GM19395 (cell line): ENCODE results near the gene EPG5.
"Not testable (repeated sequence)": the region's sequence is repeated elsewhere in the genome, so short reads cannot be mapped to it uniquely, and the experiment has no call there.

Source experiments
- ATAC-seq: cut with Tn5 transposase; IDR thresholded peaks from one replicate; pipeline ENCODE4 v1.9.1; 2021; ENCODE audit warnings: mild to moderate bottlenecking, moderate library complexity; ENCODE audit not compliant: unreplicated experiment

The EPG5 gene

DNA sequence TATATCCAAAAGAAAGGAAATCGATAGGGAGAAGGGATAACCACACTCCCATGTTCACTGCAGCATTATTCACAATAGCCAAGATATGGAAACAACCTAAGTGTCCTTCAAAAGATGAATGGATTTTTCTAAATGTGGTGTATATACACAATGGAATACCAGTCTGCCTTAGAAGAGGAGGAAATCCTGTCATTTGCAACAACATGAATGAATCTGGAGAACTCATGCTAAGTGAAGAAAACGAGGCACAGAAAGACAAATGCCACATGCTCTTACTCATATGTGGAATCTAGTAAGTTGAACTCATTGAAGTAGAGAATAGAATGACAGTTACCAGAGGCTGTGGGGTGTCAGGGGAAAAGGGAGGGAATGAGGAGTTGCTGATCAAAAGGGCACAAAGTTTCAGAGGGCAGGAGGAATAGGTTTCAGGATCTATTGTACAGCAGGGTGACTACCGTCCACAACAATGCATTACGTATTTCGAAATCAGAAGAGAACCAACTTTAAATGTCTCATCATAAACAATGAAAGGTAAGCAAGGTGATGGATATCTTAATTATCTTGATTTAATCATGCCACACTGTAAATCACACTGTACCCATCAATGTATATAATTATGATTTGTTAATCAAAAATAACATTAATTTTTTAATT is 95.6 kb downstream of the EPG5 start:
- no peak for ATAC-seq

GRCh38 chr18:45870419-45870818 is 96.7 kb downstream of the EPG5 start:
- ATAC-seq, result no peak

- no peak for ATAC-seq
Measured at GRCh38 chr18:45865466-45865865, 101.7 kb downstream of the EPG5 start.

DNA sequence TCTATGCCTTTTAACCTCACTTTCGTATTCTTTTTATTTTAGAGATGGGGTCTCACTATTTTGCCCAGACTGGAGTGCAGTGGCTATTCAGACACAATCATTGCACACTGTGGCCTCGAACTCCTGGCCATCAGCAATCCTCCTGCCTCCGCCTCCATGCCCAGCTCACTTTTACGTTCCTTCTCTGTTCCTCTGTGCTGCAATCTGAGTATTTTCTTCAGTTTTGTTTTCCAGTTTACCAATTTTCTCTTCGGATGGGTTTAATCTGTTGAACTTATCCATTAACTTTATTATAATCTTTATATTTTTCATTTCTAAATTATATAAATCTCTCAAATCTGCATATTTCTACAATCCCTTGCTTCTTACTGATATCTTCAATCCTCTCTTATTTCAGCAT is 103.0 kb downstream of the EPG5 start:
- ATAC-seq, result no peak

GRCh38 chr18:45863469-45863868 is 103.7 kb downstream of the EPG5 start:
- no peak for ATAC-seq

DNA sequence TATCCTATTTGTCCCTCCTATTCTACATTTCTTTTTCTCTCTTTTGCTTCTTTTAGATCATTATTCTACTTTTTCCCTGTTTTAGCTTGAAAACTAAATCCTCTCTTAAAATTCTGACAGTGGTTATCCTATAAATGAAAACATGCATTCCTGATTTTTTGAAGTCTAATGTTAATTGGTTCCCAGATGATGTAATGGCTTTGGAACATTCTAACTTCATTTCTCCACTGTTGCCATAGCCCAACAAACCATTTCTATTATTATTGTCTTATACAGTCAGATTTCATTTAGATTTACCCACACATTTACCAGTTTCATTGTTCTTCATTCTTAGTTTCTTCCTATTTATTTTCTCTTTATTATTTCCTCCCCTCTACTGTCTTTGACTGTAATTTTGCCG is 105.2 kb downstream of the EPG5 start:
- ATAC-seq, result no peak

DNA sequence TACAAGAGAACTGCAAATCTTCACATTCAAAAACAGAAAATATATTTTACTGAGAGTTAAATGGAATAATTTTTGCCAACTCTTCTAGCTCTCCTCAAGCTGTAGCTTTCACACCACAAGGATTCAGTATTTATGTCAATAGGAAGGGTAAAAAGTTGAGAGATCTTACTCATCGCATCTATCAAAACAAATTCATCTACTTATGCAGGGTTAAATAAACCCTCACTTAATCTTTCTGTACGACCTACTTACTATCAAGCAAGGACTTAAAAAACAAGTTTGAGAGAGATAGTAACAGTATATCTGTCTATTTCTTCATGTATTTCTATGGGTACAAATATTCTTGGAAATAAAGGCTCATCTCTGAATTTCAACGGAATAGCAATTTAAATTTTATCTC is 106.2 kb downstream of the EPG5 start:
- no peak for ATAC-seq

GRCh38 chr18:45860492-45860891 is 106.6 kb downstream of the EPG5 start:
- no peak for ATAC-seq

DNA sequence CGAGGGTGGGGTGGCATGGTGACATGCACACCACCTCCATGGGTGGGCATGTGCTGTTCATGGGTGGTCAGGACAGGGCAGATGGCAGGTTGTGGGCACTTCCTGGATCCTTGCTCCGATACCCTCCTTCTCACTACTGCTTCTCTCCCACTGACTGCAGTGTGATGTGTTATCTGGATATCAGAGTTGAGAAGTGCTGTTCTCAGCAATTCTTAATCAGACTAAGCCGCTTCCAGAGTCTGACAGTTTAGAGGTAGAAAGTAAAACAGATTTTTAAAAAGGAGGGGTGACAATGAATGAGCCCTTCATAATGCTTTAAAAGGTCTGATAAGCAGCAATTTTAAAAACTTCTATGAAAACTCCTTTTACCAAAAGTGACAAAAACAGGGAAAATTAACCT is 107.8 kb downstream of the EPG5 start:
- ATAC-seq, result no peak

DNA sequence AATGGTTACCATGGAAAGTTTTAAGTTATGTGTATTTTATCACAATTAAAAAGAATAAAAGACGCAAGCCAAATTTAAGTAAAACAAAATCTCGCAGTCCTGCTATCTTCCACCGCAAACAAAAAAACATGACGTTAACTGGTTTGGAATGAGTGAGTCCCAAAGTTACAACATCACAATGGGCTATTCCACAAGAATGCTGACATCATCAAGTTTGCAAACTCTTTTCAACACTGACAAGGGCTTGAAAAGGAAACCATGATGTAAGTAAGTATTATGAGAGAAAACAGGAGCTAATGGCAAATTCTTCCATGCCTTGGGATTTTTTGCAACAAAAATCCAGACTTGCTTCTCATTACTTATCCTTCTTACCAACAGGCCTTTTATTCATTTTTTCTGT is 110.6 kb downstream of the EPG5 start:
- ATAC-seq, result no peak

GRCh38 chr18:45854036-45854586 is 113.0 kb downstream of the EPG5 start:
- ATAC-seq, result no peak

- no peak for ATAC-seq
Measured at GRCh38 chr18:45852631-45853030, 114.5 kb downstream of the EPG5 start.

- ATAC-seq, result no peak
Measured at GRCh38 chr18:45851161-45851925, 115.8 kb downstream of the EPG5 start.

DNA sequence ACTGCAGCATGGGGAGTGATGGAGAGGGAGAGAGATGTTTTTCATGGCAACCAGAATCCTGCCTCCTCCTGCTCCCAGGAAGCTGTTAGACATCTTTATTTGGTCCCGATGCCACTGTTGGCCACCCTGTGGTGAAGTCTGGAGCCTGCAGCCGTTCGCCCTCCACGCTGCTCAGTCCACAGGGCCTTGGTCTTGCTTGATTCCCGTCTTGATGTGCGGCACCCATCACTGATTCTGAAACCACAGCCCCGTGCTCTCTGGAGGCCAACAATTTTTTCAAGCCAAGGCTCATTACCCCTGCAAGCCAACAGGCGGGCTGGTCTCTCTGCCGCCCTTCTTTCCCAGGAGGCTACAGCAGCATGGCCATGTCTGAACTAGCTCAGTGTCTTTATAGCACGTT is 117.1 kb downstream of the EPG5 start:
- ATAC-seq, result no peak

DNA sequence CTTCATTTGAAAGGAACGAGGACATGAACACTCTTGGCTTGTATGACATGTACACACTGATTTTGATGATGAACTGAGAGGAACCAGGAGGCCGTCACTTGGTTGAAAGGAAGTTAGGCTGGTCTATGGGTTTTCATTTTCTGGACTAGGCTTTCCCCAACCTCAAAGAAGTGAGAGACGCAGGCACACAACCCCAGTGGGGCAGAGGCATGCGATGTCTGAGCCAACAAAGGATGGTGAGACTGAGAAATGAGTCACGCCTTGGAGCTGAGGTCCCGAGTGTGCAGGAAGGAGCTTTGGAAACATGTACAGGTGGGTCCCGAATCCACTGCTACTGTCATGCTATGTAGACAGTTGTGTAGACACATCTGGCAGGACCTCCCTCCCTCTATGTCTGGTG is 117.6 kb downstream of the EPG5 start:
- no peak for ATAC-seq

DNA sequence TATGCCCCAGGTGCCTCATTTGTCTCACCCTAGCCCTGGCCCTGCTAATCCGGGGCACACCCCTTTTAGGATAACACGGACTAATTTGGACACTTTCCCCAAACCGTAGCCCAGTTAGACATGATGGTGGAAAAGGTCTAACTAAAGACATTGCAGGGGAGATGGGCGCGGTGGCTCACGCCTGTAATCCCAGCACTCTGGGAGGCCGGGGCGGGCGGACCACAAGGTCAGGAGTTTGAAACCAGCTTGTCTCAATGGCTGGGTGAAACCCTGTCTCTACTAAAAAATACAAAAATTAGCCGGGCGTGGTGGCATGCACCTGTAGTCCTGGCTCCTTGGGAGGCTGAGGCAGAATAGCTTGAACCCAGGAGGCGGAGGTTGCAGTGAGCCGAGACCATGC is 118.5 kb downstream of the EPG5 start:
- ATAC-seq, result not testable (repeated sequence)

GRCh38 chr18:45847119-45847518 is 120.0 kb downstream of the EPG5 start:
- ATAC-seq, result no peak

DNA sequence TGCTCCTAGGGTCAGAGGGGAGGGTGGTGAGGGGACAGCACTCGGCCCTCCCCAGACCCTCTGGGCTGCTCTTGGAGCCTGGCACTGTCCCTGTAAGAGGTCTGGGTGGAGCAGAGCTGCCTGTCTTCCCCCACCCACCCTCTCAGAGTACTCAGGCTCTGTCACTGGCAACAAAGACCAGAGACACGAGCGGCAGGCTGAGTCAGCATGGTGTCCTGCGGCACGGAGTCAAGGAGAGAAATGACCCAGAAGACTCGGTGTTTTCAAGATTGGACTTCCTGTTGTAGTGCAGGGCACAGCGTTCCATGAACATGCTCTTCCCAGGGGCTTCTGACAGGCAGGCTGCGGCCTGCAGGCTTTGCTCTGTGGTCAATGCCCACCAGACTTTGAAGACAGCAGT is 121.7 kb downstream of the EPG5 start:
- no peak for ATAC-seq

GRCh38 chr18:45844938-45845337 is 122.2 kb downstream of the EPG5 start:
- no peak for ATAC-seq

DNA sequence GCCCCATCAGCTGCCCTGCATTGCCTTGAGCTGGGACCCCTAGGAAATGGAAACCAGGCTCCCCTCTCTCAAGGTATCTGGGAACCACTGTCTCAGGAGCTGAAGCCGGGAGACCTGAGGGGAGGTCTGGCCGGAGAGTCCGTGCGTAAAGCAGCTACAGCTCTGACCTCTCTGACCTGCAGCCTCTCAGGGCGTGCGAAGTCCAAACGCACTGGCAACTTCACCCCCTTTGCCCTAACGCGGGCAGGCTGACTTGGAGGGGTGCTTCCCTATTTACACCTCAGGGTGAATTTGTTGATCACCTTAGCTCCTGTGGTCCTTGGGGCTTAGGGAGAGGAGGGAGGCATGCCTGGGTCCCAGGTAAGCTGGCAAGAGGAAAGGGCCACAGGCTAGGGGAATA is 124.1 kb downstream of the EPG5 start:
- ATAC-seq, result no peak

GRCh38 chr18:45841765-45842442 is 125.2 kb downstream of the EPG5 start:
- ATAC-seq, result no peak
